ENCODE measurements around the gene IL27RA. TPM values are rescaled to one million over a fixed set of nuclear protein-coding genes. Genes with fewer than 3 reads are reported as not detected.

The IL27RA gene
- total and polyA plus RNA-seq, 11 donors: 2.4 to 8.2 (median 4.2) TPM

DNA sequence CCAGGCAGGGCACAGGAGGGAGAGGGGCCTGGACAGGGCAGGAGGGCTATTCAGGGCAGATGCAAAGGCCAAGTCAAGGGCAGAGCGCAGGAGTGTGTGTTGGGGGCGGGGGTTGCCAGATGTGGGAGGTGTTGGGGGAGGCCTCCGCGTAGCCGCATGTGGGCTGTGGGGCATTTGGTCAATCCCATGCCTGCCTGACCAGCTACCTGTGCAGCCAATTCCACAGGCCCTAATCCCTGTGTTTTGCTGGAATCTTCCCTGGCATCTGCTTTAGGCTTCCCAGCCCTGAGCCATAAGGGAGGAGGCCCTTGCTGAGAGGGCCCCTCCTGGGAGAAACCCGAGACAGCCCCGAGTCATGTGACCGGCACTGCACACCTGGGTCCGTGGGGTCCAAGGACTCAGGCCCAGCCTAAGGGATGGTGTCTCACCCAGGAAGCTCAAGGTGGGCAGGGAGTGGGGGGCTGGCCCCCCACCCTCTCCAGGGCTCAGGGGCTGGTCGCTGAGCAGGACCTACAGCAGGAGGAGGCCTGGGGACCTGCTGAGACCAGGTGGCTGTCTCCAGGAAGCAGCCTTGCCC lies 45.7 kb upstream of the IL27RA start:
- H3K9me3 ChIP-seq: no peaks in the 10 kb centered on the region
- DNase-seq (no peak), ATAC-seq (no peak)
- intact Hi-C loops (cut with DNase I): loop anchor here in 1 of 10 donors (5.0 kb wide), 1 partner anchor 34 kb away; the partner anchor contains the start of gene DCAF15
- H3K27me3 ChIP-seq: no peaks in the 10 kb centered on the region
- TF ChIP-seq CTCF (IDR thresholded peaks at IDR 0.05) (no peak), POLR2A (IDR thresholded peaks at IDR 0.05) (no peak)
- H3K4me1 ChIP-seq: peaks cover 2 to 47% (median 23%) of the 10 kb centered on the region in 12 donors
- peak overlapping the region in 6 of 12 donors; percentile 8 to 44 (median 18) for H3K4me3 ChIP-seq
- 78 to 91% (median 84%) methylated on average over 4 to 10 of the region's 10 CpGs for WGBS, 4 donors
- H3K27ac ChIP-seq: peak overlapping the region; percentile 74 to 99 (median 91)
- peaks cover 0 to 21% (median 10%) of the 10 kb centered on the region in 9 donors for H3K36me3 ChIP-seq

- WGBS, 4 donors: 36 to 44% (median 42%) methylated on average over 14 to 19 of the region's 19 CpGs
- intact Hi-C loops (cut with DNase I): loop anchor here in 1 of 10 donors (5.0 kb wide), 1 partner anchor 34 kb away; the partner anchor contains the start of gene DCAF15
- Histone ChIP-seq H3K4me1 (peaks cover 2 to 47% (median 23%) of the 10 kb centered on the region in 12 donors), H3K27ac (peak overlapping the region; percentile 79 to 99 (median 92)), H3K9me3 (no peaks in the 10 kb centered on the region), H3K4me3 (peak overlapping the region in 7 of 12 donors; percentile 8 to 44 (median 18)), H3K36me3 (peaks cover 0 to 26% (median 15%) of the 10 kb centered on the region in 9 donors), H3K27me3 (no peaks in the 10 kb centered on the region)
- TF ChIP-seq POLR2A (IDR thresholded peaks at IDR 0.05): peak in 1 of 2 donors; percentile 26
- no peak for TF ChIP-seq CTCF (IDR thresholded peaks at IDR 0.05)
- peak; percentile 91 to 96 (median 91) for DNase-seq
- ATAC-seq: peak; percentile 50 to 87 (median 66)
Observed at GRCh38 chr19:13986348-13986904, 45.1 kb upstream of the IL27RA start.

GRCh38 chr19:13987101-13987890 lies 44.3 kb upstream of the IL27RA start:
- intact Hi-C loops (cut with DNase I): loop anchor here in 1 of 10 donors (5.0 kb wide), 1 partner anchor 35 kb away; the partner anchor contains the start of gene DCAF15
- peaks cover 0 to 30% (median 15%) of the 10 kb centered on the region in 9 donors for H3K36me3 ChIP-seq
- H3K9me3 ChIP-seq: no peaks in the 10 kb centered on the region
- no peaks in the 10 kb centered on the region for H3K27me3 ChIP-seq
- ATAC-seq: peak; percentile 62 to 78 (median 72)
- peak overlapping the region in 6 of 12 donors; percentile 8 to 44 (median 18) for H3K4me3 ChIP-seq
- TF ChIP-seq CTCF (IDR thresholded peaks at IDR 0.05) (no peak), POLR2A (IDR thresholded peaks at IDR 0.05) (no peak)
- H3K27ac ChIP-seq: peak overlapping the region; percentile 79 to 99 (median 92)
- peak in 4 of 5 donors; percentile 63 to 83 (median 74) for DNase-seq
- WGBS, 4 donors: 31 to 40% (median 36%) methylated on average over 16 to 17 of the region's 17 CpGs
- peaks cover 2 to 43% (median 23%) of the 10 kb centered on the region in 12 donors for H3K4me1 ChIP-seq

Measured in heart left ventricle (tissue), 16 donors.